KMS-11 (cell line): Measurements from ENCODE around the gene FEN1.

Experiments used
- H2AFZ ChIP-seq: fragments of 200-600 bp; sonication (generic); 2 replicates; pipeline ENCODE4 v1.6.1; 2016; ENCODE audit warnings: antibody characterized with exemption, mixed run types, low read depth
- H3K27ac ChIP-seq: fragments of 200-600 bp; sonication (generic); 2 replicates; pipeline ENCODE4 v1.6.1; 2016; ENCODE audit warnings: mild to moderate bottlenecking, mixed run types
- H3K27me3 ChIP-seq: fragments of 200-600 bp; sonication (generic); 2 replicates; pipeline ENCODE4 v1.6.1; 2017; ENCODE audit warnings: mild to moderate bottlenecking, low read depth, mixed run types, moderate library complexity; ENCODE audit not compliant: insufficient read depth
- H3K36me3 ChIP-seq: fragments of 200-600 bp; sonication (generic); 2 replicates; pipeline ENCODE4 v1.6.1; 2017; ENCODE audit warnings: mild to moderate bottlenecking, mixed run types; ENCODE audit not compliant: insufficient read depth
- H3K4me1 ChIP-seq: fragments of 200-600 bp; sonication (generic); 2 replicates; pipeline ENCODE4 v1.6.1; 2016; ENCODE audit warnings: mild to moderate bottlenecking, low read depth, mixed run types; ENCODE audit not compliant: poor library complexity, severe bottlenecking
- H3K4me2 ChIP-seq: fragments of 200-600 bp; sonication (generic); 2 replicates; pipeline ENCODE4 v1.7.0; 2016; ENCODE audit warnings: mild to moderate bottlenecking, mixed run types
- H3K4me3 ChIP-seq: fragments of 200-600 bp; sonication (generic); IDR thresholded peaks from 2 replicates; pipeline ENCODE4 v1.6.1; 2017; ENCODE audit warnings: low read depth, low read length, mixed read lengths; ENCODE audit not compliant: insufficient read depth
- H3K79me2 ChIP-seq: fragments of 200-600 bp; sonication (generic); 2 replicates; pipeline ENCODE4 v1.6.1; 2016; ENCODE audit warnings: low read depth, mixed run types; ENCODE audit not compliant: insufficient read depth
- H3K9ac ChIP-seq: fragments of 200-600 bp; sonication (generic); 2 replicates; pipeline ENCODE4 v1.6.1; 2016; ENCODE audit warnings: mild to moderate bottlenecking, mixed run types
- H4K20me1 ChIP-seq: fragments of 200-600 bp; sonication (generic); 2 replicates; pipeline ENCODE4 v1.6.1; 2016; ENCODE audit warnings: mild to moderate bottlenecking, mixed run types; ENCODE audit not compliant: insufficient read depth
- TF ChIP-seq, protein P1 (sequence below): fragments of 200-600 bp; sonication (generic); conservative IDR thresholded peaks from 2 replicates; pipeline ENCODE4 v1.6.1; 2017; ENCODE audit warnings: low read depth, mild to moderate bottlenecking, antibody characterized with exemption, low read length, moderate library complexity, mixed read lengths

The FEN1 gene

DNA sequence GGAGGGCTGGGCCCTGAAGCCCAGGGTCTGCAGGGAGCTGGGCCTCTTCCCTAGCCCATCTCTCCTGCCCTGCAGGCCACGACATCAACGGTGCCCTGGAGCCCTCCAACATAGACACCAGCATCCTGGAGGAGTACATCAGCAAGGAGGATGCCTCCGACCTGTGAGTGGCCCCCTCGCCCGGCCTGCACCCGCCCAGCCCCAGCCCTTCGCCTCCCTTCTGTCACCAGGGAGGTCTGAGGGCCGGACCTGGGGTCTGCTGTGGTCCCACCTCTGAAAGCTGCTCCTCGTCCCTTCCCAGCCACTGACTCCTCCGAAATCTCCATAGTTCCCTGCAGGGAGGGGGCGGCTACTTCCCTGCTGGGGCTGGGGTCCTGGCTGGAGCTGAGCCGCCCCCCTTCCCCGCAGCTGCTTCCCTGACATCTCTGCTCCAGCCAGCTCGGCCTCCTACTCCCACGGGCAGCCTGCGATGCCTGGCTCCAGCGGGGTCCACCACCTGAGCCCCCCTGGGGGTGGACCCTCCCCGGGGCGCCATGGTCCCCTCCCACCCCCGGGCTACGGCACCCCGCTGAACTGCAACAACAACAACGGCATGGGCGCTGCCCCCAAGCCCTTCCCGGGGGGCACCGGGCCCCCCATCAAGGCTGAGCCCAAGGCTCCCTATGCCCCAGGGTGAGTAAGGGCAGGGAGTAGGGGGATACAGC lies 27.0 kb upstream of the FEN1 start:
- Histone ChIP-seq H3K27ac (no peak overlapping the region), H3K4me3 (no peak overlapping the region), H2AFZ (no peak overlapping the region), H3K27me3 (peaks cover 27% of the 10 kb centered on the region), H3K4me2 (no peak overlapping the region), H3K36me3 (no peaks in the 10 kb centered on the region), H4K20me1 (no peaks in the 10 kb centered on the region), H3K9ac (no peak overlapping the region), H3K79me2 (no peaks in the 10 kb centered on the region), H3K4me1 (no peaks in the 10 kb centered on the region)
- TF ChIP-seq, protein P1, sequence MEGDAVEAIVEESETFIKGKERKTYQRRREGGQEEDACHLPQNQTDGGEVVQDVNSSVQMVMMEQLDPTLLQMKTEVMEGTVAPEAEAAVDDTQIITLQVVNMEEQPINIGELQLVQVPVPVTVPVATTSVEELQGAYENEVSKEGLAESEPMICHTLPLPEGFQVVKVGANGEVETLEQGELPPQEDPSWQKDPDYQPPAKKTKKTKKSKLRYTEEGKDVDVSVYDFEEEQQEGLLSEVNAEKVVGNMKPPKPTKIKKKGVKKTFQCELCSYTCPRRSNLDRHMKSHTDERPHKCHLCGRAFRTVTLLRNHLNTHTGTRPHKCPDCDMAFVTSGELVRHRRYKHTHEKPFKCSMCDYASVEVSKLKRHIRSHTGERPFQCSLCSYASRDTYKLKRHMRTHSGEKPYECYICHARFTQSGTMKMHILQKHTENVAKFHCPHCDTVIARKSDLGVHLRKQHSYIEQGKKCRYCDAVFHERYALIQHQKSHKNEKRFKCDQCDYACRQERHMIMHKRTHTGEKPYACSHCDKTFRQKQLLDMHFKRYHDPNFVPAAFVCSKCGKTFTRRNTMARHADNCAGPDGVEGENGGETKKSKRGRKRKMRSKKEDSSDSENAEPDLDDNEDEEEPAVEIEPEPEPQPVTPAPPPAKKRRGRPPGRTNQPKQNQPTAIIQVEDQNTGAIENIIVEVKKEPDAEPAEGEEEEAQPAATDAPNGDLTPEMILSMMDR = no peak

DNA sequence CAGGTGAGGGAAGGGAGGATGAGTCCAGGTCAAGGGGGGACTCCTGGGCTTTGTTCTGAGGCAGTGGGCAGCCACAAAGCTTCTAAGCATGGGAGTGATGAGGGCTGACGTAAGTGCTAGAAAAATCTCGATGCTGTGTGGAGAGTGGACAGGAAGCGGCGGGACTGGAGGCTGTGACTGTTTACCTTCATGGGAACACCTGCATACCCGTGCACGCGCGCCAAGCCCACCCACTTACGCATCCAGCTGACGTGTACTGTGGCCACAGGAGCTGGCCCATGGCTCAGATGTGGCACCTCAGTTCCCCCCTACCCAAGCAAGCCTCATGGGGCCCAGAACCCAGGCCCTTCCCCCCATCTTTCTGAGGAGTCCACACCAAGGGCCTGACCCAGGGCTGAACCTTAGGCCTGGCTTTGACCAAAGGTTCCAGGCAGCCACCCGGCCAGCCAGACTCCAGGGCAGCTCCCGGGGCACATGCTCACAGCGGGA lies 26.3 kb upstream of the FEN1 start:
- Histone ChIP-seq H4K20me1 (no peaks in the 10 kb centered on the region), H3K27ac (no peak overlapping the region), H2AFZ (no peak overlapping the region), H3K4me1 (no peaks in the 10 kb centered on the region), H3K4me3 (no peak overlapping the region), H3K9ac (no peak overlapping the region), H3K4me2 (no peak overlapping the region), H3K79me2 (no peaks in the 10 kb centered on the region), H3K27me3 (peaks cover 23% of the 10 kb centered on the region), H3K36me3 (no peaks in the 10 kb centered on the region)
- TF ChIP-seq, protein P1 = no peak

DNA sequence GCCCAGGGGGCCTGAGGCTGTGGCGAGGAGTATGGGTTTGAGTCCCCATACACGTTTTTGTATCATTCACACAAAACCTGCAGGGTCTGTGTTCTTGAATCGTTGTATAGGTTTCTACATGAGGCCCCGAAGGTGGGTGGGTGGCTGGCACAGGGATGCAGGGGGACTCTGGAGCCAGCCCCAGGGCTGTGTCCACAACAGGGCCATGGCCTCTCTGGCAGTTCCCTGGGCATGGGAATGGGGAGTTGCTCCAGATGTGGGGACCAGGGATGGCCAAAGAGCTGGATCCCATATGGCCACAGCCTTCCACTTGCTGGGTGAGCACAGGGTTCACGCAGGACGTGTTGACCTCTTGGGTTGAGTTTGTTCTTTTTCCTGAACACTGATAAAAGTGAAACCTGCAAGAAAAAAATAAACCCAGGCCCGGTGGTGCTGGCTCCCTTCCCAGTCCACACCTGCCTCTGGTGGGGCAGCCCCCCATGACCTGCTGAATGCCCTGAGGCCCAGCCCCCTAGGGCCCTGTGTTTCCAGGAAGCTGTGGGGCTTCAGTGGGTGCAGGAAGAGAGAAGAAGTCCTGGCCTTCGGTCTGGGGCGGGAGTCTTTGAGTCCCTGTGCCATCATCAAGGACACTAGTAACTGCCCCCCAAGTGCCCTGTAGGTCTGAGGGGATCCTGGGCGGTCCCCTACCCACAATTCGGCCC lies 24.2 kb upstream of the FEN1 start:
- H3K79me2 ChIP-seq = no peaks in the 10 kb centered on the region
- no peaks in the 10 kb centered on the region for H4K20me1 ChIP-seq
- H3K27me3 ChIP-seq = peaks cover 7% of the 10 kb centered on the region; the same call in 1 of the 2 replicates
- TF ChIP-seq, protein P1 = no peak
- no peaks in the 10 kb centered on the region for H3K36me3 ChIP-seq
- H3K4me2 ChIP-seq = no peak overlapping the region
- H2AFZ ChIP-seq = no peak overlapping the region
- H3K4me3 ChIP-seq = no peak overlapping the region
- no peaks in the 10 kb centered on the region for H3K4me1 ChIP-seq
- H3K9ac ChIP-seq = no peak overlapping the region
- H3K27ac ChIP-seq = no peak overlapping the region

DNA sequence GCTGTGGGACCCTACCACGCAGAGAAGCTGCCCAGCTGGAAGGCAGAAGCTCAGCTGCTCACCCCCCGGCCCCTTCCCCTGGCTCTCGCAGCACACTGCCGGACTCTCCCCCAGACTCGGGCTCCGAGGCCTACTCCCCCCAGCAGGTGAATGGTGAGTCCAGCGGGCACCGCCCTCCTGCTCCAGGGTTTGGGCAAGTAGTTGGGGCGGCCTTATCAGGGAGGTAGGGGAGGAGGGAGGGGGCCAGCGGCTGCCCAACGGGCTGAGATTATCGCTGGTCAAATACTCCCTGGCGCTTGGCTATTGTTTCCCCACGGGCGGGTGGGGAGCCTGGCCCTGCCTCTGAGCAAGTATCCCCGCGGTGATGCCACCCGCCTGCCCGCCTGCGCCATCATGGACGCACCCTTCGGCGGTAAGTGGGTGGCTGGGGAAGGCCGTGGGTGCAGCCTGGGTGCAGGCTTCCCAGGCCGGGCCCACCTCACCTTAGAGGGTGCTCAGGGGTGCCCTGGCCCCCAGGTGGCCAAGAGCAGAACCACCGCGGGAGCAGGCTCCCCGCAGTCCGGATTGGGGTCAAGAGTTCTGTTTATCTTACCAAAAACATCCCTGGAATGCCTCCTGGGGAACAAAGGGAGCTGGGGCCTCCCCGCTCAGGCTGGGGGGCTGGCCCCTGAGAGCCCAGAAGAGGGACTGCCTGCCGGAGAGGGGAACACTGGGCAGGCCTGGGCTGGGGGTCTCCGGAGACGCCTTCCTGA lies 23.4 kb upstream of the FEN1 start:
- Histone ChIP-seq H3K4me3 (no peak overlapping the region), H3K4me2 (no peak overlapping the region), H2AFZ (no peak overlapping the region)

More for the DNA sequence above, 23.4 kb upstream of the FEN1 start:
- Histone ChIP-seq H3K79me2 (no peaks in the 10 kb centered on the region), H3K27me3 (no peaks in the 10 kb centered on the region), H4K20me1 (no peaks in the 10 kb centered on the region), H3K9ac (no peak overlapping the region), H3K4me1 (no peaks in the 10 kb centered on the region), H3K27ac (no peak overlapping the region), H3K36me3 (no peaks in the 10 kb centered on the region)
- TF ChIP-seq, protein P1 = no peak
